PFSK-1 (cell line): Measurements from ENCODE around the gene DLGAP4.

Source experiments
- FOXP2 ChIP-seq: optimal IDR thresholded peaks from 2 replicates; pipeline ENCODE3; 2011; ENCODE audit warnings: borderline replicate concordance, control low read depth, inconsistent platforms; ENCODE audit not compliant: insufficient read depth; ENCODE audit errors: extremely low read length, extremely low read depth
- POLR2AphosphoS5 ChIP-seq: IDR thresholded peaks from 2 replicates; pipeline ENCODE4 v1.6.1; 2012; ENCODE audit warnings: low read depth, mild to moderate bottlenecking, control low read depth, low read length, moderate library complexity
- SIN3A ChIP-seq: IDR thresholded peaks from 2 replicates; pipeline ENCODE4 v1.6.1; 2012; ENCODE audit warnings: mild to moderate bottlenecking, low read length, moderate library complexity, borderline replicate concordance; ENCODE audit not compliant: insufficient read depth
- TAF1 ChIP-seq: IDR thresholded peaks from 2 replicates; pipeline ENCODE4 v1.6.1; 2012; ENCODE audit warnings: low read length, control low read depth, borderline replicate concordance; ENCODE audit not compliant: insufficient read depth
- TF ChIP-seq, protein P1 (sequence below), 2 experiments: IDR thresholded peaks; 2 replicates each; pipeline versions ENCODE4 v1.6.1 to v1.8.0; 2011 to 2012; ENCODE audit warnings: low read depth in 2 of 2, low read length in 2 of 2, control low read depth in 1 of 2, inconsistent platforms in 1 of 2, mild to moderate bottlenecking in 1 of 2, moderate library complexity in 1 of 2; ENCODE audit not compliant: insufficient read depth in 1 of 2

DLGAP4 gene

DNA sequence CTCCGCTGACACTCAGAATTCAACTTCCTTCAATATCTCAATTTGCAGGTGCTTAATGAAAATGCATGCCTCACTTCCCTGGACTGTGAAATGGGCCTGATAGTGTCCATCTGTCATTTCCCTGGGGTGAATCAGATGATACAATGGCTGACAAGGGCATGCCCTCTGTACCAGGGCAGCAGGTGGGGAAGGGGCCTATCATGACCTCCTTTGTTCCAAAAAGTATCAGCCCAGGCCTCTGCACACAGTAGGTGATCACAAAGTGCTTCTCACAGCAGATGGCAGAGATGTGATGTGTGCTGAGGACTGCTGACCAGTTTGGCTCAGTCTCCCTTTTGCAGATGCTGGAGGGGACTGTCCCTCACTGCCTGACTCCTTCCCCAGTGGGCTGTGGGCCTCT, 44.3 kb downstream of the DLGAP4 start:
- no peak for TF ChIP-seq FOXP2
- TF ChIP-seq TAF1, result no peak
- no peak for TF ChIP-seq POLR2AphosphoS5
- TF ChIP-seq SIN3A, result no peak
- TF ChIP-seq, protein P1, sequence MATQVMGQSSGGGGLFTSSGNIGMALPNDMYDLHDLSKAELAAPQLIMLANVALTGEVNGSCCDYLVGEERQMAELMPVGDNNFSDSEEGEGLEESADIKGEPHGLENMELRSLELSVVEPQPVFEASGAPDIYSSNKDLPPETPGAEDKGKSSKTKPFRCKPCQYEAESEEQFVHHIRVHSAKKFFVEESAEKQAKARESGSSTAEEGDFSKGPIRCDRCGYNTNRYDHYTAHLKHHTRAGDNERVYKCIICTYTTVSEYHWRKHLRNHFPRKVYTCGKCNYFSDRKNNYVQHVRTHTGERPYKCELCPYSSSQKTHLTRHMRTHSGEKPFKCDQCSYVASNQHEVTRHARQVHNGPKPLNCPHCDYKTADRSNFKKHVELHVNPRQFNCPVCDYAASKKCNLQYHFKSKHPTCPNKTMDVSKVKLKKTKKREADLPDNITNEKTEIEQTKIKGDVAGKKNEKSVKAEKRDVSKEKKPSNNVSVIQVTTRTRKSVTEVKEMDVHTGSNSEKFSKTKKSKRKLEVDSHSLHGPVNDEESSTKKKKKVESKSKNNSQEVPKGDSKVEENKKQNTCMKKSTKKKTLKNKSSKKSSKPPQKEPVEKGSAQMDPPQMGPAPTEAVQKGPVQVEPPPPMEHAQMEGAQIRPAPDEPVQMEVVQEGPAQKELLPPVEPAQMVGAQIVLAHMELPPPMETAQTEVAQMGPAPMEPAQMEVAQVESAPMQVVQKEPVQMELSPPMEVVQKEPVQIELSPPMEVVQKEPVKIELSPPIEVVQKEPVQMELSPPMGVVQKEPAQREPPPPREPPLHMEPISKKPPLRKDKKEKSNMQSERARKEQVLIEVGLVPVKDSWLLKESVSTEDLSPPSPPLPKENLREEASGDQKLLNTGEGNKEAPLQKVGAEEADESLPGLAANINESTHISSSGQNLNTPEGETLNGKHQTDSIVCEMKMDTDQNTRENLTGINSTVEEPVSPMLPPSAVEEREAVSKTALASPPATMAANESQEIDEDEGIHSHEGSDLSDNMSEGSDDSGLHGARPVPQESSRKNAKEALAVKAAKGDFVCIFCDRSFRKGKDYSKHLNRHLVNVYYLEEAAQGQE (IDR thresholded peaks at IDR 0.05; ENCODE audit: insufficient read depth in 1 of 2, low read depth in 2 of 2, low read length in 2 of 2), result no peak

DNA sequence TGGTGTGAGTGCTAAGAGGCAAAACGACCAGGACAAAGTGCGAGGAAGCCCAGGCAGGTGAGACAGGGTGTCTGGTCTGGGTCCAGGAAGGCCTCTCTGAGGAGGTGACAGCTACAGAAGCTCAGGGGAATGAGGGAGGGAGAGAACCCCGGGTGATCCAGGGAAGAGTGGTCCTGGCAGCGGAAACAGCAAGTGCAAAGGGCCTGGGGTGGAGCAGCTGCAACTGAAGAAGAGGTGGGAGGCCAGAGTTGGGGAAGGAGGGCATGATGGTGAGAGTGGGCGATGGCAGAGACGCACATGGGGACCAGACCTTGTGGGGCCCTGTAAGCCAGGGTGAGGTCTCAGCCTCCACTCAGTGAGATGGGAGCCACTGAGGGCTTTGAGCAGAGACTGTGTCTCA, 45.8 kb downstream of the DLGAP4 start:
- TF ChIP-seq FOXP2, result no peak

DNA sequence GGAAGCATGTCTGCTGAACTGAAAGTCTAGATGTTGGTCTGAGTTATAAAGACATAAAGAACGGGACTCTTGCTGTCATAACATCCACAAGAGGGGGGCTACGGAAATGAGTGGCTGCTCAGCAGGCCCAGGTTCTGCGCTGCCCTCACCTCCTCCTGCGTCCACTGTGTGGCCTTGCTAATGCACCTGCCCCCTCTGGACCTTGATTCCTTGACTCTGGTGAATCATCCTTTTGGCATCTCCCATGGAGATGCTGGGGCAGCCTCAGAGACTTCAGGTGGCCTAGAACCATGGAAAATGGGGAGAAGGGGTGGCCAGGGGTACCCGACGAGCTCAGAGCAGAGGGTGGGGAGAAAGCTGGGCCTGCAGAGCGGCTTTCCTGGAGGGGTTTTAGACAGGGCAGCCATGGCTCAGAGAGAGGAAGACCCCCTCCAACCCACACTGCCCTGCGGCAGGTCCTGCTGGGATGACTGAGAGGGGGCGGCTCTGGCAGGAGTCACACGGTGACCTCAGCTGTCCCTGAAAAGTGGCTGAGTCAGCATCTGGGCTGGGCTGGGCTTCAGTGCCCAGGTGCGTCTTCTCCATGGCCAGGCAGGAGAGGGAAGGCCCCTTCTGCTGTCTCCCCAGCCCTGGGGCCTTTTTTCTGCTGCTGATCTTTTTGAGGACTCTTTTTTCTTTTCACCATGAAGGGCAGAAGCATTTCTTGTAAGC, 46.9 kb downstream of the DLGAP4 start:
- TF ChIP-seq SIN3A (no peak), TAF1 (no peak), FOXP2 (no peak), POLR2AphosphoS5 (no peak)
- TF ChIP-seq, protein P1 (IDR thresholded peaks at IDR 0.05; ENCODE audit: insufficient read depth in 1 of 2, low read depth in 2 of 2, low read length in 2 of 2), result no peak

DNA sequence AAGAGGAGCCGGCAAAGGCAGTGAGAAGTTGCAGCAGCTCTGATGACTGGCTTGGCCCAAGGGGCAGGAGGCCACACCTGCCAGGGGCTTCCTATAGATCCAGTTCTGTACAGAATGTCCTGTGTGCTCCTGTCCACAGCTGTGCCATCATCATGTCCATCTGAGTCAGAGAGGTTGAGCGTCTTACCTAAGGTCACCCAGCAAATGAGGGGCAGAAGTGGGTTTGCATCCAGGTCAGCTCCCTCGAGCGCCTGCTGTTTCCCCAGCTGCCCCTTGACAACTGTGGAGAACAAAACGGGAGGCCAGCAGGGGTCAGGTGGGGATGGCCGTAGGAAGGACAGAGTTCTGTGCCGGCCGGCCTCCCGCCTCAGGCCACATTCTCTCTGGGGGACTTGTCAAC, 47.6 kb downstream of the DLGAP4 start:
- no peak for TF ChIP-seq POLR2AphosphoS5
- TF ChIP-seq, protein P1 (IDR thresholded peaks at IDR 0.05; ENCODE audit: insufficient read depth in 1 of 2, low read depth in 2 of 2, low read length in 2 of 2), result no peak
- TF ChIP-seq TAF1, result no peak

DNA sequence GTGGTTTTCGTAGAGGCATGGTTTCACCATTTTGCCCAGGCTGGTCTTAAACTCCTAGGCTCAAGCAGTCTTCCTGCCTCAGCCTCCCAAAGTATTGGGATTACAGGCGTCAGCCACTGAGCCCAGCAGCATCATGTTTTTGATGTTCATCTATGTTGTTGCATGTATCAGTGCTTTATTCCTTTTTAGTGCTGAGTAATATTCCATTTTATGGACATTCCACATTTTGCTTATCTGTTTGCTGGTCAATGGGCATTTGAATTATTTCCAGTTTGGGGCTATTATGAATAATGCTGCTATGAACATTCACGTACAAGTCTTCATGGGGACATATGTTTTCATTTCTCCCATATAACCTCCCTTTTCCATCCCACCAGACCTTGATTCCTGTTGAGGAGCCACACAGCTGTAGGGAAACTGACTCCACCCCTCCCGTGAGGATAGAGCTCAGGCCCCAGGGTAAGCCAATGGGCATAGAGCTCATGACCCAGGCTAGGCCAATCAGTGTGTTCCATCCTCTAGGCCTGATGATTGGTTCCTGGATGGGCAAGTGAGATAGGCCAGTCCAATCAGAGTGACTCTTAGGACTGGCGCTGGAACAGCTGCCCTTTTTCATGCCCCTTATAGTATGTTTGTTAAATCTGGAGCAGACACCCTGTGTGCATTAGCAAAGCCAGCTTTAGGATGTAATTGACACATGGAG, 49.5 kb downstream of the DLGAP4 start:
- TF ChIP-seq TAF1 (no peak), SIN3A (no peak), POLR2AphosphoS5 (no peak), FOXP2 (no peak)

DNA sequence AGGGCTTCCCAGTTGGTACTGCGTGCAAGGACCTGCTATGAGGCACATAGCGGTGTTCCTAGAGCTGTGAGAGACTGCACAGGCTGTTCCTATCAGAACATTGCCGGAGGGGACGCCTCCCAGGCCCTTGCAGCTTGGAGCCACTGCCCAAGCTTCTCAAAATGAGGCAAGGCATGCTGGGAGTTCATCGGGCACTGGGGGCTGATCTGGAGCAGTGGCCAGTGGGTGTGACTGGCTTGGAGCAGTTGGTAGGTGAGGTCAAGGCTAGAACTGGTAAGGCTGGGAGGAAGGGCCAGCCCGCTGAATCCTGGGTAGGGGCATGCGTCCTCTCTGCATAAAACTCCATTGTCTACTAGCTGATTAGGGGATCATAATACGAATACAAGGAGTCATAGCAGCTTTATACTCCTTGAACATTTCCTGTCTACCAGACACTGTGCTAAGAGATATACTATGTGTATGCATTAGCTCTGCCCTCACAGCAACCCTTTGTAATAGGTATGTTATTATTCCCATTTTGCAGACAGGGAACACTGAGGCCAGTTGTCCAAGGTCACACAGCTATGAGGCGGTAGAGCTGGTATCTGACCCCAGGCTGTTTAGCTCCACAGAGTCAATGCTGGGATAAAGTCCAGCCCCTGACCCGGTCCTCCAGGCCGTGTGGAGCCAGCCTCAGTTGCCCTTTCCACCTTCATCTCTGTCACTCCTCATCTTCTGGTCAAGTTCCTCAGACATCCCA, 53.7 kb downstream of the DLGAP4 start:
- TF ChIP-seq FOXP2 (no peak), POLR2AphosphoS5 (no peak), TAF1 (no peak), SIN3A (no peak)
- TF ChIP-seq, protein P1 (IDR thresholded peaks at IDR 0.05; ENCODE audit: insufficient read depth in 1 of 2, low read depth in 2 of 2, low read length in 2 of 2), result no peak
